Testis (tissue), 3 donors: Measurements from ENCODE around the gene RNGTT. TPM values are rescaled to one million over a fixed set of nuclear protein-coding genes. Genes with fewer than 3 reads are reported as not detected.
"Not testable (repeated sequence)": the region's sequence is repeated elsewhere in the genome, so short reads cannot be mapped to it uniquely, and the experiment has no call there.

Source experiments
- DNase-seq: peaks from one replicate; pipeline ENCODE4 v3.0.0-alpha.2; 2019
- H3K27ac ChIP-seq, 2 donors: fragments of 200-600 bp; sonication (generic); one replicate each; pipeline ENCODE4 v1.5.1; 2019
- H3K27me3 ChIP-seq: fragments of 200-600 bp; sonication (generic); one replicate; pipeline ENCODE4 v1.5.1; 2019
- H3K36me3 ChIP-seq: fragments of 200-600 bp; sonication (generic); one replicate; pipeline ENCODE4 v1.5.1; 2017; ENCODE audit warnings: low read depth; ENCODE audit errors: missing control alignments
- H3K4me1 ChIP-seq: fragments of 200-600 bp; sonication (generic); one replicate; pipeline ENCODE4 v1.5.1; 2019
- H3K4me3 ChIP-seq, 2 donors: fragments of 200-600 bp; sonication (generic); one replicate each; pipeline ENCODE4 v1.5.1; 2017 to 2019
- H3K9me3 ChIP-seq: fragments of 200-600 bp; sonication (generic); one replicate; pipeline ENCODE4 v1.5.1; 2017
- POLR2A ChIP-seq: fragments of 450-650 bp; IDR thresholded peaks from one replicate; pipeline ENCODE4 v1.6.1; 2017; ENCODE audit warnings: antibody characterized with exemption, mild to moderate bottlenecking, moderate library complexity
- WGBS, 2 donors: methylation state at CpG; one replicate each; pipeline ENCODE4 v1.1.5; 2018; 5-methylcytosine and 5-hydroxymethylcytosine counted together
- intact Hi-C: fragments of 100-400 bp; cut with DNase I; formaldehyde crosslinking; loops from one replicate; pipeline ENCODE4 v1.15.1; 2023; ENCODE audit warnings: low total_unique reads
- polyA plus RNA-seq: library from polyadenylated mRNA; stranded (reverse); fragments of 350-450 nt; fragmentation: Illumina TruSeq; extraction: RNeasy Lipid Tissue Mini Kit (QIAGEN cat#74804); gene quantifications from one replicate; pipeline ENCODE4 v1.2.3, GENCODE V29; 2014; ENCODE audit warnings: low read depth, low replicate concordance; ENCODE audit not compliant: insufficient read depth
- total RNA-seq, 2 donors: library from RNA; depleted of rRNA; stranded (reverse); fragments of >200 nt; gene quantifications; one replicate each; pipeline ENCODE4 v1.2.3, GENCODE V29; 2016
- TF ChIP-seq, protein P1 (sequence below), 3 experiments: fragments of 450-650 bp in 2 of 3; fragments of 200-600 bp in 1 of 3; sonication (generic) in 1 of 3; IDR thresholded peaks; one replicate each; pipeline ENCODE4 v1.5.1; 2016 to 2019; ENCODE audit warnings: antibody characterized with exemption in 3 of 3, mild to moderate bottlenecking in 2 of 3, moderate library complexity in 1 of 3

Gene RNGTT
- total and polyA plus RNA-seq, 3 donors from 2014 or later = 19.4 to 27.0 (median 22.1) TPM

- intact Hi-C loops = no loop called here
- Histone ChIP-seq H3K4me3 (no peak overlapping the region), H3K4me1 (no peaks in the 10 kb centered on the region), H3K9me3 (no peaks in the 10 kb centered on the region), H3K27me3 (no peaks in the 10 kb centered on the region), H3K36me3 (no peaks in the 10 kb centered on the region), H3K27ac (no peak overlapping the region)
- no peak for DNase-seq
- whole genome bisulfite sequencing, 2 donors = 71 to 72% methylated on average over 3 of the region's 3 CpGs
- TF ChIP-seq, protein P1, sequence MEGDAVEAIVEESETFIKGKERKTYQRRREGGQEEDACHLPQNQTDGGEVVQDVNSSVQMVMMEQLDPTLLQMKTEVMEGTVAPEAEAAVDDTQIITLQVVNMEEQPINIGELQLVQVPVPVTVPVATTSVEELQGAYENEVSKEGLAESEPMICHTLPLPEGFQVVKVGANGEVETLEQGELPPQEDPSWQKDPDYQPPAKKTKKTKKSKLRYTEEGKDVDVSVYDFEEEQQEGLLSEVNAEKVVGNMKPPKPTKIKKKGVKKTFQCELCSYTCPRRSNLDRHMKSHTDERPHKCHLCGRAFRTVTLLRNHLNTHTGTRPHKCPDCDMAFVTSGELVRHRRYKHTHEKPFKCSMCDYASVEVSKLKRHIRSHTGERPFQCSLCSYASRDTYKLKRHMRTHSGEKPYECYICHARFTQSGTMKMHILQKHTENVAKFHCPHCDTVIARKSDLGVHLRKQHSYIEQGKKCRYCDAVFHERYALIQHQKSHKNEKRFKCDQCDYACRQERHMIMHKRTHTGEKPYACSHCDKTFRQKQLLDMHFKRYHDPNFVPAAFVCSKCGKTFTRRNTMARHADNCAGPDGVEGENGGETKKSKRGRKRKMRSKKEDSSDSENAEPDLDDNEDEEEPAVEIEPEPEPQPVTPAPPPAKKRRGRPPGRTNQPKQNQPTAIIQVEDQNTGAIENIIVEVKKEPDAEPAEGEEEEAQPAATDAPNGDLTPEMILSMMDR (IDR thresholded peaks at IDR 0.05) = no peak
- TF ChIP-seq POLR2A = no peak
Measured at GRCh38 chr6:88840796-88841539, 122.5 kb downstream of the RNGTT start.

- H3K27me3 ChIP-seq = no peaks in the 10 kb centered on the region
- no peaks in the 10 kb centered on the region for H3K9me3 ChIP-seq
- TF ChIP-seq POLR2A = no peak
- TF ChIP-seq, protein P1 (IDR thresholded peaks at IDR 0.05) = no peak
- intact Hi-C loops = no loop called here
- no peaks in the 10 kb centered on the region for H3K4me1 ChIP-seq
- H3K4me3 ChIP-seq = no peak overlapping the region
- WGBS, 2 donors = 86 to 89% methylated on average over 7 of the region's 7 CpGs
- no peak overlapping the region for H3K27ac ChIP-seq
- no peak for DNase-seq
- no peaks in the 10 kb centered on the region for H3K36me3 ChIP-seq
Measured at GRCh38 chr6:88840289-88840688, 123.1 kb downstream of the RNGTT start.

DNA sequence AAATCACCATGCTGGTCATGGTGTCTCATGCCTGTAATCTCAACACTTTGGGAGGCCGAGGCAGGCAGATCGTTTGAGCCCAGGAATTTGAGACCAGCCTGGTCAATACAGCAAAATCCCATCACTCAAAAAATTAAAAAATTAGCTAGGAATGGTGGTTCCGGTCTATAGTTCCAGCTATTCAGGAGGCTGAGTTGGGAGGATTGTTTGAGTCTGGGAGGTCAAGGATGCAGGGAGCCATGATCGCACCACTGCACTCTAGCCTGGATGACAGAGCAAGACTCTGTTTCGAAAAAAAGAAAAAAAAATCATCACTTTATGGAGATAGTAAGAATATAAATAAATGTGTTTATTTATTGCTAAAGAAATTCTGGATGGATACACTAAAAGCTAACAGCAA lies 124.1 kb downstream of the RNGTT start:
- H3K4me3 ChIP-seq = no peak overlapping the region
- 93 to 95% methylated on average over 5 of the region's 5 CpGs for WGBS, 2 donors
- H3K27ac ChIP-seq = no peak overlapping the region
- no peaks in the 10 kb centered on the region for H3K36me3 ChIP-seq
- intact Hi-C loops = no loop called here
- DNase-seq = no peak
- no peaks in the 10 kb centered on the region for H3K4me1 ChIP-seq
- no peak for TF ChIP-seq POLR2A
- TF ChIP-seq, protein P1 (IDR thresholded peaks at IDR 0.05) = no peak
- H3K9me3 ChIP-seq = no peaks in the 10 kb centered on the region
- H3K27me3 ChIP-seq = no peaks in the 10 kb centered on the region

DNA sequence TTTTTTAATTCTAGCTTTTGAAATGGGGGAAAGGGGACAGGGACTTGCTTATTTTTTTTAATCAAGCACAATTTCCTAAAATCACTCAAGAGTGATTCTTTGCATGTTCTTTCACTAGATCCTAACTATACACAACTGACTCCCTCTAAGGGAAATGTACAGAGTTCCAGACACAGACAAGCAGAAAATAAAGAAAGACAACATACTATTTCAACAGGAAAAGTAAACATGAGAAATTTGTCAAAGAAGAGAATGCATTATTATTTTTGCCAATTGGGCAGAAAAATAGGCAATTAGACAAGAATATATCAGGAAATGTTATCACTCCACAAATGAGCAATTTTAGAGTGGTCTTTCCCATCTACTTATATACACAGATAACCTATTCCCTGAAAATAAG lies 128.2 kb downstream of the RNGTT start:
- Histone ChIP-seq H3K9me3 (no peaks in the 10 kb centered on the region), H3K4me3 (no peak overlapping the region), H3K27ac (no peak overlapping the region), H3K27me3 (no peaks in the 10 kb centered on the region), H3K4me1 (no peaks in the 10 kb centered on the region), H3K36me3 (no peaks in the 10 kb centered on the region)
- TF ChIP-seq, protein P1 (IDR thresholded peaks at IDR 0.05) = no peak
- no peak for TF ChIP-seq POLR2A
- no peak for DNase-seq
- intact Hi-C loops = no loop called here

- not testable (repeated sequence) for H3K36me3 ChIP-seq
Measured at GRCh38 chr6:88833071-88833470, 130.3 kb downstream of the RNGTT start.

DNA sequence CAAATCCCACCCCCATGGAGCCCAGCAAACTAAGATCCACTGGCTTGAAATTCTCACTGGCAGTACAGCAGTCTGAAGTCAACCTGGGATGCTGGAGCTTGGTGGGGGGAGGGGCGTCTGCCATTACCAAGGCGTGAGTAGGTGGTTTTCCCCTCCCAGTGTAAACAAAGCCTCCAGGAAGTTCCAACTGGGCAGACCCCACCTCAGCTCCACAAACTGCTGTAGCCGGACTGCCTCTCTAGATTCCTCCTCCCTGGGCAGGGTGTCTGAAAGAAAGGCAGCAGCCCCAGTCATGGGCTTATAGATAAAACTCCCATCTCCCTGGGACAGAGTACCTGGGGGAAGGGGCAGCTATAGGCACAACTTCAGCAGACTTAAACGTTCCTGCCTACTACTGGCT lies 135.8 kb downstream of the RNGTT start:
- H3K4me1 ChIP-seq, H3K27me3 ChIP-seq, intact Hi-C loops, H3K4me3 ChIP-seq, H3K27ac ChIP-seq, DNase-seq, H3K9me3 ChIP-seq, H3K36me3 ChIP-seq: not testable (repeated sequence)
- WGBS, 2 donors = 75 to 81% methylated on average over 3 to 4 of the region's 4 CpGs

More at GRCh38 chr6:88833071-88833470, 130.3 kb downstream of the RNGTT start:
- H3K27ac ChIP-seq, DNase-seq, H3K4me3 ChIP-seq, H3K27me3 ChIP-seq, intact Hi-C loops, H3K9me3 ChIP-seq, H3K4me1 ChIP-seq: not testable (repeated sequence)
- WGBS, 2 donors = 33 to 100% methylated on average over 1 of the region's 1 CpG
